ES-I3 (cell line): ENCODE measurements around the gene OR10H2.
"Not testable (repeated sequence)": the region's sequence is repeated elsewhere in the genome, so short reads cannot be mapped to it uniquely, and the experiment has no call there.

Experiments used
- H3K36me3 ChIP-seq: 2 replicates; pipeline ENCODE4 v1.6.1; 2013; ENCODE audit warnings: mild to moderate bottlenecking, low read length, control low read depth, moderate library complexity; ENCODE audit not compliant: insufficient read depth
- H3K4me1 ChIP-seq: 2 replicates; pipeline ENCODE4 v1.6.1; 2013; ENCODE audit warnings: mild to moderate bottlenecking, control low read depth, low read length; ENCODE audit not compliant: insufficient read depth
- H3K9ac ChIP-seq: 2 replicates; pipeline ENCODE4 v1.6.1; 2013; ENCODE audit warnings: low read depth, mild to moderate bottlenecking, low read length, moderate library complexity
- H3K9me3 ChIP-seq: 2 replicates; pipeline ENCODE4 v1.6.1; 2013; ENCODE audit warnings: mild to moderate bottlenecking, low read length, moderate library complexity; ENCODE audit not compliant: control insufficient read depth, insufficient read depth

OR10H2 gene, protein sequence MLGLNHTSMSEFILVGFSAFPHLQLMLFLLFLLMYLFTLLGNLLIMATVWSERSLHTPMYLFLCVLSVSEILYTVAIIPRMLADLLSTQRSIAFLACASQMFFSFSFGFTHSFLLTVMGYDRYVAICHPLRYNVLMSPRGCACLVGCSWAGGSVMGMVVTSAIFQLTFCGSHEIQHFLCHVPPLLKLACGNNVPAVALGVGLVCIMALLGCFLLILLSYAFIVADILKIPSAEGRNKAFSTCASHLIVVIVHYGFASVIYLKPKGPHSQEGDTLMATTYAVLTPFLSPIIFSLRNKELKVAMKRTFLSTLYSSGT

DNA sequence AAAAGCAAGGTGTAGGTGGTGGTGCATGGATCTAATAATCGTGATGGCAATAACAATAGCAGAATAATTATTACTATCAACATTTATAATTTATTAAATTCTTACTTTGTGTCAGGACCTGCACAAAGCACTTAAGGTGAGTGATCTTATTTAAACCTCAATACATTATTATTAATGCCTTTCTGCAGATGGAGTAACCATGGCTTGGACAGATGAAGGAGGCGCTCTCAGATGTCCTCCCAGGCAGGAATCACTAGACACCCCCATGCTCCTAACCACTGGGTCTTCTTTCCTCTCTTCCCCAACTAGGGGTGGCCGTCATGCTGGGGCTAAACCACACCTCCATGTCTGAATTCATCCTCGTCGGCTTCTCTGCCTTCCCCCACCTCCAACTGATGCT, at the start of gene OR10H2:
Gene OR10H2, plus strand, starts transcription at position 301 of the 400 bp plus-strand sequence. Its CDS starts 20 bp downstream, at position 321.
- Histone ChIP-seq H3K9ac (no peak within 1 kb of the TSS), H3K4me1 (no peaks in the 10 kb centered on the region), H3K9me3 (no peaks in the 10 kb centered on the region), H3K36me3 (no peaks in the 10 kb centered on the region)

DNA sequence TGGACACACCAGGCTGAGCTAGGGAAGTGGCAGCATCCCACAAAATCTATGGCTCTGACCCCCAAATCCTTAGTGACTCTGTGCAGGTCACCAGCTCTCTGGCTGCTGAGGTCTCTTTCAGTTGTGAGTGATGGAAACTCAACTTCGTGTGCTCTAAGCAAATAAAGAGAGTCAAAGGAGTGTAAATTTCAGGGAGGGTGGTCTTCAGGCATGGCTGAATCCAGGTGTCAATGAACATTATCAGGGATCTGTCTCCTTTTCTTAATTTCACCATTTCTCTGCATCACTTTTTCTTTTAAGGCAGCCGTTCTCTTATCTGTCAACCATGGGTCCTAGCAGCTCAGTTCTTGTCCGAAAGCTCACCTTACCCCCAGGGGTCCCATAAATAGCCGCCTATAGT, 48.7 kb upstream of the OR10H2 start:
- H3K4me1 ChIP-seq = no peaks in the 10 kb centered on the region
- H3K36me3 ChIP-seq = no peaks in the 10 kb centered on the region
- no peaks in the 10 kb centered on the region for H3K9me3 ChIP-seq
- H3K9ac ChIP-seq = no peak overlapping the region

GRCh38 chr19:15679865-15680264, 48.0 kb upstream of the OR10H2 start:
- H3K36me3 ChIP-seq, H3K9me3 ChIP-seq, H3K4me1 ChIP-seq, H3K9ac ChIP-seq: not testable (repeated sequence)

DNA sequence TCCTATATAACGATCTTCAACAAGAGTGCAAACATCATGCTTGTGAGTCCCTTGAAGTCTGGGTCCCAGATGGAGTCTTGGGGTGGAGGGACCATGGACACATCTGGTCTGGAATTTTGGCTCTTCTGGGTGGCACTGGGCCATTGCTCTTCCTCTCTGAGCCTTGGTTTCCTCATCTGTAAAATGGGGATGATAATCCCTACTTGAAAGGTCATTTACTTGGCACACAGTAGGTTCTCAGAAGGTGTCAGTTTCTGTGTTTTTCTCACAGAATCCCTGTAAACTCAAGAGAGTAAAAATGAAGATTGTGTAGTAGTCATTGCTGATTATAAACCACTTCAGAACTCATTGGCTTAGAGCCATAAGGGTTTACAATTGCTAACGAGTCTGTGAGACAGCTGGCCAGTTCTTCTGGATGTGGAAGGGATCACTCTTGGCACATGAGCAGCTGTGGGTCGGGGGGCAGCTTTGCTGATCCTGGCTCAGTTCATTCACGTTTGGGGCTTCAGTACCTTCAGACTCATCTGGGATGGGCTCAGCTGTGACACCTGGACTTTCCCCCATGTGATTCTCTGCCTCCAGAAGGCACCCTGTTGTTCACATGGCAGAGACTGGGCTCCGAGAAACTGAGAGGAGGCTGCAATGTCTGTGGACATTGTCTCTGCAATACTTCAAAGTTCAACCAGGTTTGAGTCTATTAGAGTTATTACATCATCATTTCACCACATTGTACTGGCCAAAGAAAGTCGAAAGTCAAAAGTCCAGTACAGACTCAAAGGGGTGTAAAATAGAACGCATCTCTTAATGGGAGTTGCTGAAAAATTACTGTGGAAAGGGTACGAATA, 47.1 kb upstream of the OR10H2 start:
- Histone ChIP-seq H3K36me3 (no peaks in the 10 kb centered on the region), H3K4me1 (no peaks in the 10 kb centered on the region), H3K9me3 (no peaks in the 10 kb centered on the region), H3K9ac (no peak overlapping the region)

- Histone ChIP-seq H3K4me1 (no peaks in the 10 kb centered on the region), H3K9me3 (no peaks in the 10 kb centered on the region)
Measured at GRCh38 chr19:15683411-15683810, 44.4 kb upstream of the OR10H2 start.

GRCh38 chr19:15684828-15685227, 43.0 kb upstream of the OR10H2 start:
- Histone ChIP-seq H3K9ac (no peak overlapping the region), H3K4me1 (no peaks in the 10 kb centered on the region), H3K36me3 (no peaks in the 10 kb centered on the region), H3K9me3 (no peaks in the 10 kb centered on the region)

More at GRCh38 chr19:15683411-15683810, 44.4 kb upstream of the OR10H2 start:
- H3K9ac ChIP-seq = no peak overlapping the region
- no peaks in the 10 kb centered on the region for H3K36me3 ChIP-seq

GRCh38 chr19:15696654-15697194, 31.1 kb upstream of the OR10H2 start:
- Histone ChIP-seq H3K9ac (no peak overlapping the region; the same call in 1 of the 2 replicates), H3K4me1 (no peaks in the 10 kb centered on the region), H3K36me3 (no peaks in the 10 kb centered on the region), H3K9me3 (no peaks in the 10 kb centered on the region)

- H3K4me1 ChIP-seq = no peaks in the 10 kb centered on the region
- H3K9me3 ChIP-seq = no peaks in the 10 kb centered on the region
- H3K9ac ChIP-seq = no peak overlapping the region
- H3K36me3 ChIP-seq = no peaks in the 10 kb centered on the region
Measured at GRCh38 chr19:15701757-15702533, 25.9 kb upstream of the OR10H2 start.

DNA sequence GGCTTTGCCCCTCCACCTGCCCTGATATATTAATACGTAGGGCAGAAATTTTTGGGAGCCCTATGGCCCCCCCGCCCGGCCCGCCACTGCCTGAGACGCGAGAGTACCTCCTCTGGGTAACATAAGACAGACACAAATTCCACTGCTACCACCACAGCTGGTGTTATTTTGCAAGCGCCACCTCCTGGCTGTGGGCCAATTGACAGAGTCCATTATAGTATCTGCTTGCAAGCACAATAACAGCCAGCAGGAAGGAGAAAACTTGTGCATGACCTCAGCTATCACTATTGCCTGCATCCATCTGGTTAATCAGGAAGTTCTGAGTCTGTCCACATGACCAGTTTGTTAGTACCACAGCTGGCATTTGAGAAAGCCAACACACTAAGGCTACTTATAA, 25.3 kb upstream of the OR10H2 start:
- Histone ChIP-seq H3K9ac (no peak overlapping the region), H3K36me3 (no peaks in the 10 kb centered on the region), H3K9me3 (no peaks in the 10 kb centered on the region), H3K4me1 (no peaks in the 10 kb centered on the region)

DNA sequence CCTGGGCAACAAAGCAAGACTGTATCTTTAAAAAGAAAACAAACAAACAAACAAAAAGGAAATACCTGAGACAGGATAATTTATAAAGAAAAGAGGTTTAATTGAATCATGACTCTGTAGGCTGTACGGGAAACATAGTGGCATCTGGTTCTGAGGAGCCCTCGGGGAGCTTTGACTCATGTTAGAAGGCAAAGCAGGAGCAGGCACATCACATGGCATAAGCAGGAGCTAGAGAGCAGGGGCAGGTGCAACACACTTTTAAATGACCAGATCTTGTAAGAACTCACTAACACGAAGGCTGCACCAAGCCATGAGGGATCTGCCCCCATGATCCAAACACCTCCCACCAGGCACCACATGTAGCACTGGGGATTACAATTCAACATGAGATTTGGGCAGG, 13.2 kb upstream of the OR10H2 start:
- no peaks in the 10 kb centered on the region for H3K36me3 ChIP-seq
- H3K4me1 ChIP-seq = no peaks in the 10 kb centered on the region
- H3K9me3 ChIP-seq = no peaks in the 10 kb centered on the region
- no peak overlapping the region for H3K9ac ChIP-seq

- Histone ChIP-seq H3K4me1 (no peaks in the 10 kb centered on the region), H3K9me3 (no peaks in the 10 kb centered on the region), H3K9ac (no peak overlapping the region)
Measured at GRCh38 chr19:15715642-15716041, 12.2 kb upstream of the OR10H2 start.

GRCh38 chr19:15717809-15718208, 10.0 kb upstream of the OR10H2 start:
- Histone ChIP-seq H3K36me3 (no peaks in the 10 kb centered on the region), H3K9ac (no peak overlapping the region), H3K4me1 (no peaks in the 10 kb centered on the region), H3K9me3 (no peaks in the 10 kb centered on the region)

More at GRCh38 chr19:15715642-15716041, 12.2 kb upstream of the OR10H2 start:
- no peaks in the 10 kb centered on the region for H3K36me3 ChIP-seq

- no peaks in the 10 kb centered on the region for H3K4me1 ChIP-seq
- H3K9me3 ChIP-seq = no peaks in the 10 kb centered on the region
- H3K9ac ChIP-seq = no peak overlapping the region
- H3K36me3 ChIP-seq = no peaks in the 10 kb centered on the region
Measured at GRCh38 chr19:15721268-15721667, 6.6 kb upstream of the OR10H2 start.

DNA sequence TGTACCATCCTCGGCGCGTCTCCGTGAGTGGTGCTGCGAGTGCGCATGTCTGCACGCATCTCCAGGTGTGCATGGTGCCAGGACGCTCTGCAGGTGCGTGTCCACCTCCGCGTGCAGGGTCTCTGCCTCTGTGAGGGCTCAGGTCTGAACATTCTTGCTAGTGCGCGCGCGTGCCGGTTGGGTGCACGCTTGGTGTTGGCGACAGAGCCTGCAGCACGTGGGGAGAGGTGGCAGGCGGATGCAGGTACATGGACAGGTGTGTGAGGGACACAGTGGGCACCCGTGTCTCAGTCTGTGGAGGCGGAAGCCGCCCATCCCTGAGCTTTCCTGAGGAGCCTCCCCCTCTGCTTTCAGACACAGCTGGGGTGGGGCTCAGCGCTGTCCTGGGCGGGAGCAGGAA, 4.9 kb upstream of the OR10H2 start:
- H3K4me1 ChIP-seq = no peaks in the 10 kb centered on the region
- H3K9me3 ChIP-seq = no peaks in the 10 kb centered on the region

More for the DNA sequence above, 4.9 kb upstream of the OR10H2 start:
- Histone ChIP-seq H3K36me3 (no peaks in the 10 kb centered on the region), H3K9ac (no peak overlapping the region)
